Measurements from ENCODE around the gene FZD7. TPM values are rescaled to one million over a fixed set of nuclear protein-coding genes. Genes with fewer than 3 reads are reported as not detected.

Gene FZD7
- total RNA-seq, 1 experiment from 2014 or later = 4.8 TPM

- BruUV-seq (replicated peaks) = no TSS peak
- H3K27ac ChIP-seq (ENCODE audit: low read length) = no peak overlapping the region
These were observed 48.7 kb upstream of the FZD7 start for GRCh38 chr2:201984800-201985525.

GRCh38 chr2:201985728-201986462, 47.8 kb upstream of the FZD7 start:
- no peak overlapping the region for H3K4me2 ChIP-seq (ENCODE audit: low read length)
- DNase-seq = no peak

More at GRCh38 chr2:201984800-201985525, 48.7 kb upstream of the FZD7 start:
- CTCF ChIA-PET = no interaction called here
- H3K9me2 ChIP-seq (replicated peaks; ENCODE audit: low read length) = no peaks in the 10 kb centered on the region
- no peak for TF ChIP-seq EZH2 (IDR thresholded peaks at IDR 0.05; ENCODE audit: low read length, unreplicated experiment)
- no peak for TF ChIP-seq EZH2phosphoT487 (IDR thresholded peaks at IDR 0.05; ENCODE audit: borderline replicate concordance, low read length)
- no peak for TF ChIP-seq CTCF (conservative IDR thresholded peaks at IDR 0.05; ENCODE audit: low read depth, low read length)
- POLR2A ChIA-PET (ENCODE audit: unreplicated experiment) = no interaction called here
- no peaks in the 10 kb centered on the region for H3K27me3 ChIP-seq (ENCODE audit: low read length)
- no peak overlapping the region for H3K9ac ChIP-seq (ENCODE audit: low read length)
- H3F3A ChIP-seq (ENCODE audit: low read length, unreplicated experiment) = no peaks in the 10 kb centered on the region
- intact Hi-C loops (cut with micrococcal nuclease) = no loop called here
- H3K36me3 ChIP-seq (ENCODE audit: low read depth, low read length) = no peaks in the 10 kb centered on the region
- H3K4me1 ChIP-seq (ENCODE audit: insufficient read depth, low read length) = no peaks in the 10 kb centered on the region
- no peaks in the 10 kb centered on the region for H3K79me2 ChIP-seq (ENCODE audit: low read length)
- no peaks in the 10 kb centered on the region for H4K20me1 ChIP-seq (ENCODE audit: low read length)
- ATAC-seq (no peak), DNase-seq (no peak)
- no peak overlapping the region for H3K4me2 ChIP-seq (ENCODE audit: low read length)
- H3K9me3 ChIP-seq (ENCODE audit: low read length) = no peaks in the 10 kb centered on the region
- no peak overlapping the region for H2AFZ ChIP-seq (ENCODE audit: low read length)
- H3K4me3 ChIP-seq (ENCODE audit: low read length) = no peak overlapping the region

More at GRCh38 chr2:201985728-201986462, 47.8 kb upstream of the FZD7 start:
- TF ChIP-seq EZH2phosphoT487 (IDR thresholded peaks at IDR 0.05; ENCODE audit: borderline replicate concordance, low read length) = no peak
- TF ChIP-seq CTCF (conservative IDR thresholded peaks at IDR 0.05; ENCODE audit: low read depth, low read length) = no peak
- TF ChIP-seq EZH2 (IDR thresholded peaks at IDR 0.05; ENCODE audit: low read length, unreplicated experiment) = no peak
- POLR2A ChIA-PET (ENCODE audit: unreplicated experiment) = no interaction called here
- Histone ChIP-seq H3K4me3 (ENCODE audit: low read length) (no peak overlapping the region), H2AFZ (ENCODE audit: low read length) (no peak overlapping the region), H3F3A (ENCODE audit: low read length, unreplicated experiment) (no peaks in the 10 kb centered on the region), H3K4me1 (ENCODE audit: insufficient read depth, low read length) (no peaks in the 10 kb centered on the region), H4K20me1 (ENCODE audit: low read length) (no peaks in the 10 kb centered on the region), H3K9ac (ENCODE audit: low read length) (no peak overlapping the region), H3K9me3 (ENCODE audit: low read length) (no peaks in the 10 kb centered on the region), H3K9me2 (replicated peaks; ENCODE audit: low read length) (no peaks in the 10 kb centered on the region), H3K36me3 (ENCODE audit: low read depth, low read length) (no peaks in the 10 kb centered on the region), H3K27ac (ENCODE audit: low read length) (no peak overlapping the region), H3K79me2 (ENCODE audit: low read length) (no peaks in the 10 kb centered on the region), H3K27me3 (ENCODE audit: low read length) (no peaks in the 10 kb centered on the region)
- BruUV-seq (replicated peaks) = no TSS peak
- CTCF ChIA-PET = no interaction called here
- intact Hi-C loops (cut with micrococcal nuclease) = no loop called here
- ATAC-seq = no peak

Data from PC-3 (cell line).